Stimulated activated CD4-positive, alpha-beta T cell treated with anti-CD3 and anti-CD28 coated beads, Interleukin-4, amount 100 ng/mL, for 24 hours (primary cell): Measurements from ENCODE around the gene TRPM2.

Experiments
- DNase-seq: peaks from one replicate; pipeline ENCODE4 v3.0.0-alpha.2; 2020

TRPM2 gene

DNA sequence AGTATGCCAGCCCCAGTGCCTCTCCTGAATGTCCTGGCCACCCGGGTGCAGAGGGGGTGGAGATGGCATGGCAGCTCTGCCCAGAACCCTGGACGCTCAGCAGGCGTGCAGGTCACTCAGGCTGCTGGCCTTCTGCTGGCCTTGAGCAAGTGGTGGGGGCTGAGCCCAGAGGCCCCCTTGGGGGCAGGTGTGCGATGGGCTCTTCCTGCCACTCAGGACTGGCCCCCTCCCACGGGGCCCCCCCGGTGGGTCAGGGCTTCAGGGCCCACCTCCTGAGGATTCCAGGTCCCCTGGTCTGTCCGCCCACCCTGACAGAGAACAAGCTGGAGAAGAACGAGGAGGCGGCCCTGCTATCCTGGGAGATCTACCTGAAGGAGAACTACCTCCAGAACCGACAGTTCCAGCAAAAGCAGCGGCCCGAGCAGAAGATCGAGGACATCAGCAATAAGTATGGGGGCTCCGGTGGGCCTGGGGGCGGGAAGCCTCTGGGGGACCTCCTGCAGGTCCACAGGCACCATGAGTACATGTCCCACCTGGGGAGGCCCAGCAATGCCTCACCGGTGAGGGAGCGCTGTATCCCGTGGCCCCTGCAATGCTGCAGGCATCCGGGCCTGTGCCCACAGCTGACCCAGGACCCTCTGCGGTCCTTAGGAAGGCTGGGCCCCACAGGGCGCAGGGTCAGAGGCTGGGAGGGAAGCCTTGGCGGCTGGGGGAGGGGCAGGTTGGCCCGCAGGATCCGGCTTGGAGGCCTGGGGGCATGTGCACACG lies 64.9 kb downstream of the TRPM2 start:
- no peak for DNase-seq

- DNase-seq = no peak
These were observed 65.4 kb downstream of the TRPM2 start for GRCh38 chr21:44418876-44419230.

DNA sequence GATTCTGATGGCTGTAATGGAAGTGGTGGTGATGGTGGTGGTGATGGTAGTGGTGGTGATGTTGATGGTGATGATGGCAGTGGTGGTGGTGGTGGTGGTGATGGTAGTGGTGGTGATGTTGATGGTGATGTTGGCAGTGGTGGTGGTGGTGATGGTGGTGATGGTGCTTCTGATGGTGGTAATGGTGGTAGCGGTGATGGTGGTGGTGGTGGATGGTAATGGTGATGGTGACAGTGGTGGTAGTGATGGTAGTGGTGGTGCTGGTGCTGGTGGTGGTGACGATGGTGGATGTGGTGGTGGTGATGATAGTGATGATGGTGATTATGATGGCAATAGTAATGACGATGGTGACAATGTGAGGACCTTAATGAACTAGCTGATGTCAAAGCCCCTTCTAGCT lies 66.3 kb downstream of the TRPM2 start:
- DNase-seq = no peak

DNA sequence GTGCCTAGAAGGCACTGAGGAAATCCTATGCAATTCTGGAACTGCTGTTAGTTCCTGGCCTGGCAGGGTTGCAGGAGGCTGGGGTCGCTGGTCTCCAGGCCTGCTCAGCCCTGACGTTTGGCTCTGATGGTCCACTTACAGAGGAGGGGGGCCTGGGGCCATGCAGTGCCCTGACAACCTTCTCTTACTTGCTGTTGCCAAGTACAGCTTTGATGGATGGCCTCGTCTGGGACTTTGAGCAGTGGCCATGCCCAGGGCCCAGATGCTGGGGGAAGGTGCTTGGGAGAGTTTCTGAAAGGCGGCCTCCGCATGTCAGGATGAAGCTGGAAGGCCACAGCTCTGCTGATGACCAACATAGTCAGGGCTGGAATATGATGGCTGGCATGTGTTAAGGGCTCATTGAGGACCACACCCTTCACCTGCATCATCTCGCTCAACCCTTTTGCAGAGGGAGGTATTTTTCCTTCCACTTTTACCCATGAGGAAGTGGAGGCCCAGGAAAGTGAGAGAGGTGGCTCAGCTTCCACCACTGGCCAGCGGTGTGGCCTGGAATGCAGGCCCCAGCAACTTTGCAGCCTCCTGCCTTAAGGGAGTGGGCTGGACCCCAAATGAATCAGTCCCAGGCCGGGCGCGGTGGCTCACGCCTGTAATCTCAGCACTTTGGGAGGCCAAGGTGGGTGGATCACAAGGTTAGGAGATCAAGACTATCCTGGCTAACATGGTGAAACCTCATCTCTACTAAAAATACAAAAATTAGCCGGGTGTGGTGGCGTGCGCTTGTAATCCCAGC lies 67.2 kb downstream of the TRPM2 start:
- no peak for DNase-seq

- DNase-seq = no peak
These were observed 68.8 kb downstream of the TRPM2 start for GRCh38 chr21:44421901-44422840.

GRCh38 chr21:44423312-44423821 lies 69.9 kb downstream of the TRPM2 start:
- DNase-seq = no peak

DNA sequence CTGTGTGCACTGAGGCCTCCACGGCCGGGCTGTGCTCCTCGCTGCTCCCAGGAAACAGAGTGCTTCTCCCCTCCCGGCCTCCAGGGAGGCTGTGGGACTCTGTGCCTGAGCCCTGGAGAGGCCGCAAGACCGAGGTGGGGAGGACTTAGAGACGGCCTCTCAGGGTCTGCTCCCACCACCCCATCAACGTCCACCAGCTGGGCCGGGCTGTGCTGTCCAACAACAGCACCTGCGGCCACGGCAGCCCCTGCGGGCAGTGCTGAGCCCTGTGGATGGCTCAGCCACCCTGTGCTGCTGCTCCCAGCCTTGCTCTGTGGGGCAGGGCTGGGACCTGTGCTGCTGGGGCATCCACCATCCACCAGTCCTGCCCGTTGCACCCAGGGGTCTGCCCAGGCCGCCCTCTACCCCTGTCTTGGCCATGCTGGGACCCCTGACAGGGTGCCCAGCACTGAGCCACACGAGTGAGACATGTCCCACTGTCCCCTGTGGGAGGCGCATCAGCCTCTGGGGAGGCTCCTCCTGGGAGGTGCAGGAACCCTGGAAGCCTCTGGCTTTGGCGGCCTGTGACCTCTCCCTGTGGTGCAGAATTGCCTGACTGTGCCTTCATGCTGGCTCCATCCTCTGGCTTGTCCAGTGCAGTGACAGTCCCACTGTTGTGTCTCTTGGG lies 70.7 kb downstream of the TRPM2 start:
- no peak for DNase-seq

DNA sequence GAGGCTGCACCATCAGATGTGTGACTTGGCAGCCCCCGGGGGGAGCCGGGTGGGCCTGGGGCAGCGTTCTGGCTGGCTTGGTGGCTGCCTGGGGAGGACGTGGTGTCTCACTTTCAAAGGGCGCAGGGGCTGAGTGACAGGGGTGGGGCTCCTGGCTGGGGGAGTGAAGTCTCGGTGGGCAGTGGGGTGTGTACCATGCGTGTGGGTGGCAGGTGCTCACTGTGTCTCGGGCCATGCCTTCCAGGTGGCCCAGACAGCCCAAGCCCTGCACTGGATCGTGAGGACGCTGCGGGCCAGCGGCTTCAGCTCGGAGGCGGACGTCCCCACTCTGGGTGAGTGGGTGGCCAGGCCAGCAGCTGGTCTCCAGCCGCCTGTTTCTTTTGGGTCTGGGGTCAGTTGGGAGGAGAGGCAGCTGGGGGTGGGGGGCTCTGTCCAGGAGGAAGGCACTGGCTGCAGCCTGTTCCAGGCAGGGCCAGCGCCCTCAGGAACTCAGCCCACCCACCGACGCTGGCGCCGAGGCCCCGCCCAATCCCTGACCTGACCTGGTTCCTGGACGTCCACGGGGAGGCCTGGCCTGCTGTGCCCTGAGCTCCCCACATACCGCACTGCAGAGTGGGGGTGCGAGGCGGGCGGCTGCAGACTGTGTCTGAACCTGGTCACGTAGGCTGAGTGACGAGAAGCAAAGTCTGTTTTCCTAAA lies 71.3 kb downstream of the TRPM2 start:
- DNase-seq = no peak

DNA sequence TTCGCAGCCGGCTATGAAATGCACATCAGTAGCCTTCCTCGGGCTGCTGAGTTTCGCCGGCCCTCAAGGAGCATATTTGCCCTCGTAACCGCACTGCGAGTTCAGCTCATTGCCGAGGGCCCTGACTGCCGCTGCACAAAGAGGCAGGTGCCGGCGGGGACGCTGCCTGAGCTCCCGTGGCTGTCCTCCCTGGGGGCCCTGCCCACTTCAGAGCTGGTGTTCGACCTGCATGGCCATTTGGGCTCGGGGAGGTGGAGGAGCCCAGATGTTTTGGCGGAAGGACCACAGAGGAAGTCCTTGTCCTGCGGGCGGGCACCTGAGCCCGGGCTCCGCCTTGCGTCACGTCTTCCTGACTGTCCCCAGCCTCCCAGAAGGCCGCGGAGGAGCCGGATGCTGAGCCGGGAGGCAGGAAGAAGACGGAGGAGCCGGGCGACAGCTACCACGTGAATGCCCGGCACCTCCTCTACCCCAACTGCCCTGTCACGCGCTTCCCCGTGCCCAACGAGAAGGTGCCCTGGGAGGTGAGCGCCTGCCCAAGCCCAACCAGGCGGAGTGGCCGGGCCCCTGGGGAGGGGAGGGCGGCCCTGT lies 72.0 kb downstream of the TRPM2 start:
- no peak for DNase-seq

- no peak for DNase-seq
These were observed 72.7 kb downstream of the TRPM2 start for GRCh38 chr21:44425895-44426662.

- DNase-seq = no peak
These were observed 73.3 kb downstream of the TRPM2 start for GRCh38 chr21:44426663-44427191.

DNA sequence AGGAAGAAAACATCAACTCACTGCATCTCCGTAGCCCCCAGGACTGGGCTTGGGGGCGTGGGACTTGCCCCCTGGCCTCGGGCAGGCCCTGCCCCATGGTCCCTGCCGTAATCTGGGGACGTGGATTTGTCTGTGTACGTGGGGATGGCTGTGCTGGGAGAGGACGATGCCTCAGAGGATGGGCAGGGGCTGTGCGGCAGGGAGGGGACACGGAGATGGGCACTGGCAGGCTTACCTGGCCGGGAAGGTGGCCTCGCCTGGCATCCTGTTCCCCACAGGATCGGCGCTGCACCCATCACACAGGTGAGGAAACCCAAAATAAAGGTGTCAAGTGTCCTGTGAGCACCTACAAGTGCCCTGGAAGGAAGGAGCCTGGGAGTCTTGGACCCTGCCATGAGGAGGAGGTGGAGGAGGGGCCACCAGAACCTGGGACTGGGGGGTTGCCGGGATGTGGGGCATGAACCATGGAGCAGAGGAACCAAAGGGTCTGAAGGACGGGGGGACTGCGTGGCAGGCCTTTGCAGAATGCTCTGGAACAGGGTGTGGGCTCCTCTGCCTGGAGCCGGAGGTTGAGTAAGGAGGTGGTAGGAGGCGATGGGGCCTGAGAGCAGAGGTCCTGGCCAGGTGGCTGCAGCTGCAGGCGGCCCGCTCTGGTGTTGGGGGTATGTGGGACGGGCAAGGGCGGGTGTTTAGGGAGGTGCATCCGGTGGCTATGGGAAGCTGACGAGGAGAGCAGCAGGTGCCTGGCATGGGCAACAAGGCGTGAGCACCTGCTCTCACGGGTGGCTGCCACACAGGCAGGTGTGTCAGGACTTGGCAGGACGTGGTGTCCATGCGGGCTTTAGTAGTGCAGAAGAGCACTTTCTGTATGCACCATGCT lies 74.1 kb downstream of the TRPM2 start:
- DNase-seq = no peak

DNA sequence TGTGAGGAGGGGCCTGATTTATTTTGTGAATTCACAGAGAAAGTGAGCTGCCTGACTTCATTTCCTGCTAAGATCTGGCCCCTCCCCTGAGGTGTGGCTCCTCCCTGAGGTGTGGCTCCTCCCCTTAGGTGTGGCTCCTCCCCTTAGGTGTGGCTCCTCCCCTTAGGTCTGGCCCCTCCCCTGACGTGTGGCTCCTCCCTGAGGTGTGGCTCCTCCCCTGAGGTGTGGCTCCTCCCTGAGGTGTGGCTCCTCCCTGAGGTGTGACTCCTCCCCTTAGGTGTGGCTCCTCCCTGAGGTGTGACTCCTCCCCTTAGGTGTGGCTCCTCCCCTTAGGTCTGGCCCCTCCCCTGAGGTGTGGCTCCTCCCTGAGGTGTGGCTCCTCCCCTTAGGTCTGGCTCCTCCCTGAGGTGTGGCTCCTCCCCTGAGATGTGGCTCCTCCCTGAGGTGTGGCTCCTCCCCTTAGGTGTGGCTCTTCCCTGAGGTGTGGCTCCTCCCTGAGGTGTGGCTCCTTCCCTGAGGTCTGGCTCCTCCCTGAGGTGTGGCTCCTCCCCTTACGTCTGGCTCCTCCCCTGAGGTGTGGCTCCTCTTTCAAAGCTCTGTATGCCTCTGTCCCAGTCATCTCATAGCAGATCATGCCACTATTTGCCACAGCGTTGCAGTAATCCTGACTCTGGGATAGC lies 75.0 kb downstream of the TRPM2 start:
- DNase-seq = peak; percentile 37

DNA sequence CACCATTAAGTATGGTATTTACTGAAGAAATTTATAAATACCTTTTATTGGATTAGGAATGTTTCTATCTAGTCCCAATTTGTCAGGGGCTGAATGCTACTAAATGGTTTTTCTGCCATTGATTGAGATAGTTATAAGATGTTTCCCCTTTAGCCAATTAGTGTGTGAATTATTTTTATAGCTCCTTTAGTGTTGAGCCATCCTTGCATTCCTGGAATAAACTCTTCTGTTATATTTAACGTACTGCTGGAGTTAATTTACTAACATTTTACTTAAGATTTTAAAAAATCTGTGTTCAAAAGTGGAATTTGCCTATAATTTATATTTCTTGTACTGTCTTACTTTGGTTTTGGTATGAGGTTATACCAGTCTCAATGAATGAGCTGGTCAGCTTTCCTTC lies 76.5 kb downstream of the TRPM2 start:
- no peak for DNase-seq

GRCh38 chr21:44431300-44431699 lies 77.9 kb downstream of the TRPM2 start:
- no peak for DNase-seq

DNA sequence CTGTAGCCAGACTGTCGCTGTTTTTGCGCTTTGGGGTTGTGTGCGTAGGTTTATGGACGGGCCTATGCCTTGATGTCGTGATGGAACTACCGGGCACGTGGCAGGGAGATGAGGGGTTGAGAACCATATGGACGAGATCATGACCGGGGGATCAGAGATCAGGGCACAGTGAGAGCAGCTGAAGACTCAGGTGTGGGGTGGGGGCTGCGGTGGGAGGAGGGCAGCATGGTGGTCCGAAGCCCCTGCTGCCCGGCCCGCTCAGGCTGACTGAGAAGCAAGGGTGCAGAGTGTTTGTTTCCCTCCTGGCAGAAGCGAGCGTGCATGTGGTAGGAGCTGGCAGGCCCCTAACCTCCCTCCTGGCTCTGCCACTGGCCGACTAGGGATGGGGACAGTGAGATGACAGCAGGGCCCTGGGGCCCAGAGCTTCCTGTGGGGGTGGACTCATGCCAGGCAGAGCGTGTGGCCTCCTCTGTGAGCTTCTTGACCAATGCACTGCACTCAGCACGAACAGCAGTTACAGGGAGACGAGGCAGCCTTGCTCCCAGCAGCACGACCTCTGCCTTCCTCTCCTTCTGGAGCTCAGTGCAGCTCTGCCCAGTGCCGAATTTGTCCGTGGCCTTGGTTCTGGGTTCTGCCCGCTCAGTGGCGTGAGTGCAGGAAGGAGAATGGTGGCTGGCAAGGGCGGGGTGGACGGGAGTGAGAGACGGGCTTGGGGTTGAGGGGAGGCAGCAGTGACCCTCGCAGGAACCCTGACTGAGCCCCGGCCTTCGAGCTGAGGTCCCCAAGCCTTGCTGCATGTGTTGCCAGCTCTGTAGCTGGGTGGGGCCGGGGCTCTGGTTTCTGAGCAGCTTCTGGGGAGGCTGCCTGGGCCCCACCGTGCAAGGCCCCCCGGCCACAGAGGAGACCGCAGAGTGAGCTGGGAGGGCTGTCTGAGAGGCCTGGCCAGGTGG lies 79.7 kb downstream of the TRPM2 start:
- DNase-seq = no peak

GRCh38 chr21:44433791-44434567 lies 80.6 kb downstream of the TRPM2 start:
- DNase-seq = no peak
